GM12873 (cell line): ENCODE measurements around the gene CDC26.

Experiments
- CTCF ChIP-seq: IDR thresholded peaks from 2 replicates; pipeline ENCODE4 v1.5.1; 2012; ENCODE audit warnings: low read depth, mild to moderate bottlenecking, moderate library complexity, low read length, control low read depth; ENCODE audit not compliant: insufficient read depth; ENCODE audit errors: missing control alignments

The CDC26 gene

GRCh38 chr9:113267911-113268566 is 7.3 kb downstream of the CDC26 start:
- no peak for TF ChIP-seq CTCF

GRCh38 chr9:113266174-113266573 is 9.2 kb downstream of the CDC26 start:
- no peak for TF ChIP-seq CTCF

- TF ChIP-seq CTCF, result no peak
Observed at GRCh38 chr9:113261917-113262671, 13.3 kb downstream of the CDC26 start.

- TF ChIP-seq CTCF, result no peak
Observed at GRCh38 chr9:113258282-113258681, 17.1 kb downstream of the CDC26 start.

- no peak for TF ChIP-seq CTCF
Observed at GRCh38 chr9:113257863-113258262, 17.5 kb downstream of the CDC26 start.

GRCh38 chr9:113255438-113255837 is 19.9 kb downstream of the CDC26 start:
- no peak for TF ChIP-seq CTCF

GRCh38 chr9:113254991-113255390 is 20.4 kb downstream of the CDC26 start:
- no peak for TF ChIP-seq CTCF
